Stimulated activated CD8-positive, alpha-beta memory T cell treated with anti-CD3 and anti-CD28 coated beads, Interleukin-4, amount 100 ng/mL, for 1 hour (primary cell): Measurements from ENCODE around the gene STARD13.

Source experiments
- DNase-seq, 2 donors: peaks; one replicate each; pipeline ENCODE4 v3.0.0-alpha.2; 2020; ENCODE audit warnings: low read depth in 2 of 2, low spot score in 1 of 2

STARD13 gene

GRCh38 chr13:33229446-33230177, 55.9 kb downstream of the STARD13 start:
- no peak for DNase-seq

GRCh38 chr13:33228648-33229445, 56.7 kb downstream of the STARD13 start:
- no peak for DNase-seq

- DNase-seq: no peak
Measured at GRCh38 chr13:33227927-33228647, 57.5 kb downstream of the STARD13 start.

GRCh38 chr13:33224686-33225085, 60.9 kb downstream of the STARD13 start:
- DNase-seq: no peak

- no peak for DNase-seq
Measured at GRCh38 chr13:33224191-33224590, 61.4 kb downstream of the STARD13 start.

- no peak for DNase-seq
Measured at GRCh38 chr13:33219926-33220325, 65.6 kb downstream of the STARD13 start.

- no peak for DNase-seq
Measured at GRCh38 chr13:33218426-33218825, 67.1 kb downstream of the STARD13 start.

- DNase-seq: no peak
Measured at GRCh38 chr13:33218020-33218419, 67.5 kb downstream of the STARD13 start.

- DNase-seq: no peak
Measured at GRCh38 chr13:33217256-33217655, 68.3 kb downstream of the STARD13 start.

GRCh38 chr13:33213797-33214196, 71.8 kb downstream of the STARD13 start:
- no peak for DNase-seq

- no peak for DNase-seq
Measured at GRCh38 chr13:33213024-33213768, 72.4 kb downstream of the STARD13 start.

GRCh38 chr13:33212396-33212795, 73.2 kb downstream of the STARD13 start:
- DNase-seq: no peak

GRCh38 chr13:33210090-33210489, 75.5 kb downstream of the STARD13 start:
- no peak for DNase-seq

GRCh38 chr13:33208290-33209220, 77.0 kb downstream of the STARD13 start:
- DNase-seq: no peak

- no peak for DNase-seq
Measured at GRCh38 chr13:33207615-33207961, 78.0 kb downstream of the STARD13 start.

- DNase-seq: no peak
Measured at GRCh38 chr13:33206945-33207614, 78.5 kb downstream of the STARD13 start.

- DNase-seq: no peak
Measured at GRCh38 chr13:33206425-33206824, 79.1 kb downstream of the STARD13 start.

GRCh38 chr13:33205804-33206221, 79.7 kb downstream of the STARD13 start:
- DNase-seq: no peak

- DNase-seq: no peak
Measured at GRCh38 chr13:33205224-33205623, 80.3 kb downstream of the STARD13 start.
